ENCODE results near the gene TEX30.
"Not testable (repeated sequence)": the region's sequence is repeated elsewhere in the genome, so short reads cannot be mapped to it uniquely, and the experiment has no call there.

Gene TEX30

GRCh38 chr13:102773441-102774213 is at the start of gene TEX30:
Gene TEX30, minus strand, starts transcription at chr13:102773786. Its CDS starts 3,760 bp downstream, at chr13:102770026.
- DNase-seq = peak; percentile 90
- peak; percentile 97 for ATAC-seq

- ATAC-seq = no peak
- no peak for DNase-seq
Observed at GRCh38 chr13:102817907-102818306, 44.3 kb upstream of the TEX30 start.

- ATAC-seq (no peak), DNase-seq (no peak)
Observed at GRCh38 chr13:102817241-102817640, 43.7 kb upstream of the TEX30 start.

- DNase-seq = no peak
- ATAC-seq = no peak
Observed at GRCh38 chr13:102816708-102817107, 43.1 kb upstream of the TEX30 start.

GRCh38 chr13:102815788-102816187 is 42.2 kb upstream of the TEX30 start:
- ATAC-seq (no peak), DNase-seq (no peak)

- ATAC-seq = no peak
- no peak for DNase-seq
Observed at GRCh38 chr13:102814793-102815192, 41.2 kb upstream of the TEX30 start.

- DNase-seq = no peak
- ATAC-seq = peak; percentile 59
Observed at GRCh38 chr13:102814025-102814607, 40.5 kb upstream of the TEX30 start.

GRCh38 chr13:102812611-102813287 is 39.2 kb upstream of the TEX30 start:
- no peak for DNase-seq
- no peak for ATAC-seq

- no peak for ATAC-seq
- DNase-seq = no peak
Observed at GRCh38 chr13:102807699-102808098, 34.1 kb upstream of the TEX30 start.

- DNase-seq = no peak
- ATAC-seq = no peak
Observed at GRCh38 chr13:102805680-102806079, 32.1 kb upstream of the TEX30 start.

- ATAC-seq = peak; percentile 87
- peak; percentile 91 for DNase-seq
Observed at GRCh38 chr13:102800145-102801041, 26.8 kb upstream of the TEX30 start.

GRCh38 chr13:102799426-102800144 is 26.0 kb upstream of the TEX30 start:
- peak; percentile 5 for ATAC-seq
- peak; percentile 22 for DNase-seq

GRCh38 chr13:102798581-102799425 is 25.2 kb upstream of the TEX30 start, which contains the start of the genes BIVM and POGLUT2:
Gene BIVM, plus strand, starts transcription at chr13:102799119. Its CDS starts 8,149 bp downstream, at chr13:102807268.
Gene POGLUT2, minus strand, starts transcription at chr13:102798976. Its CDS starts 306 bp downstream, at chr13:102798670.
- peak; percentile 93 for ATAC-seq
- DNase-seq = peak; percentile 85

GRCh38 chr13:102793611-102794355 is 20.2 kb upstream of the TEX30 start:
- no peak for DNase-seq
- no peak for ATAC-seq

- DNase-seq (no peak), ATAC-seq (no peak)
Observed at GRCh38 chr13:102792396-102792795, 18.8 kb upstream of the TEX30 start.

- ATAC-seq (no peak), DNase-seq (no peak)
Observed at GRCh38 chr13:102788683-102789082, 15.1 kb upstream of the TEX30 start.

- DNase-seq = no peak
- ATAC-seq = no peak
Observed at GRCh38 chr13:102784483-102784882, 10.9 kb upstream of the TEX30 start.

GRCh38 chr13:102781591-102781990 is 8.0 kb upstream of the TEX30 start:
- DNase-seq (no peak), ATAC-seq (no peak)

- not testable (repeated sequence) for ATAC-seq, DNase-seq
Observed at GRCh38 chr13:102780656-102781055, 7.1 kb upstream of the TEX30 start.
